HG03103 (cell line): ENCODE measurements around the gene ERCC6L2.

Source experiments
- ATAC-seq: cut with Tn5 transposase; IDR thresholded peaks from one replicate; pipeline ENCODE4 v1.9.1; 2021; ENCODE audit warnings: low read depth; ENCODE audit not compliant: unreplicated experiment

The ERCC6L2 gene

DNA sequence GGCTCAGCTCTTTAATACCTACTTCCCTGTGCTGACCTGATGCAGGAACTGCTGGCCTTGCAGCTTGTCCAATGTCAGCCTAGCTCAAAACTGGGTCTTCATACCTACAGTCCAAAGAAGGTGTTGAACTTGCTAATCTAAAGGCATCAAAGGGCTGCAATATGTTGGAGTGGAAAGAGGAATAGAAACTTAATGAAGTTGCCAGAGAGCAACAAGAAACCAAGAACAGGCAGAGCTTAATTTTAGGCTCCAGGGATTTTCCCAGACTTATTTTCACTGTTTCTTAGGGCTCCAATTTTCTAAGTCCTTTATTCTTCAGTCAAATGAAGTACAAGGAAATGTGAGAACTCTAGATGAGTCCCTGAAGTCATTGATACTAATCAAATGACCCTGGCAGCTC lies 17.6 kb upstream of the ERCC6L2 start:
- ATAC-seq, result no peak

DNA sequence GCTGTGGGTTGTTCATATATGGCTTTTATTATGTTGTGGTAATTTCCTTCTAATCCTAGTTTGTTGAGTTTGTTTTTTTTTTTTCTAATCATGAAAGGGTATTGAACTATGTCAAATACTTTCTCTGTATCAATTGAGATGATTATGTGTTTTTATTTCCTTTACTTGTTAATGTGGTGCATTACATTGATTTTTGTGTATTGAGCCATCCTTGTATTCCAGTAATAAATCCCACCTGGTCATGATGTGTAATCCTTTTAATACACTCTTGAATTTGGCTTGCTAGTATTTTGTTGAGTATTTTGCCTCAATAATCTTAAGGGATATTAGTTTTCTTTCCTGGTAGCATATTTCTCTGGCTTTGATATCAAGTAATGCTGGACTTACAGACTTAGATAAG lies 13.1 kb upstream of the ERCC6L2 start:
- ATAC-seq, result no peak

DNA sequence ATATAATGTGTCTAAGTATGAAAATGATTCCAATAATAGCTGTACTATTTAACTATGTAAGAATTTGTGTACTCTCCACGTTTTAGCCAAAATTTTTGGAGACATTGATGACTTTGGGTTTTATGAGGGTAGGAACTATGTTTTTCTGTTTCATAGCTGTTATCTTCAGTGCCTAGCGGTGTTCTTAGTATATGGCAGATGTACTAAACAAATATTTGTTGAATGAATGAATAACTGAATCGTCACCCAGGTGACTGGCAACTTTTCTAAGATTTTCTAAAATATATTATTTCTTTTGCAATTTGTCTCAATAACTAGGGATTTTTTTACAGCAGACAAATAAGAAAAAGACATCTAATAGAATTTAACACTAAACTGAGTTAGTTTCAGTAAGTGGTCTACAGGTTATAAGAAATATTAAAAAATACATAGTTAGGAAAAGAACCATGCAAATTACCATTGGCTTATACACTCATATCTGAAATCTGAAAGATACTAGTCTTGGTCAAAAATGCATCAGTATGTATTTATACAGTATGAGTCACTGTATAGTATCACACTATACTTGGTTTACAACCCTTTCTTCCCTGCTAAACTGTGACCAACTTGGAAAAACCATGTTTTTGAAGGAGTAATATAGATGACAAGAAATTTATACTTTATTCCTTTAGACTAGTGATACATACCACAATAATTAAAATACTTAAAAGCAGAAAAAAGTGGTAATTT lies 10.5 kb upstream of the ERCC6L2 start:
- no peak for ATAC-seq

DNA sequence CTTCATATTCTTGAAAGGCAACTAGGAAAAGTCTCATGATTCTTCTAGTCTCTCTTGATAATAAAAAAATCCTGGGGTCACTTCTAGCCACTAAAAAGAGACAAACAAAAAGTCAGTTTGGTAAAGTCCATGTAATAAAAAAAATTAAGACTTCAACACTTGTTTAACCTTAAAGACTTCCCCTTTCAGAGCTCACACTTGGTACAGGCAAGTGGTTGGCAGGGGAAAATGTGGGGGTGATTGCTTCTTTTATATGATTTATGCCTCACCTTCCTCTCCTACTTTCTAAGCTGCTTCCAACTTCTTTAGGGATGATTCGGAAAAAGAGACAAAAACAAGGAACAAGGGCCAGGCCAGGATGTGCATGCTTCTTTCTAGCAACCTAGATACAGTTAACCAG lies 5.1 kb upstream of the ERCC6L2 start:
- ATAC-seq, result no peak

DNA sequence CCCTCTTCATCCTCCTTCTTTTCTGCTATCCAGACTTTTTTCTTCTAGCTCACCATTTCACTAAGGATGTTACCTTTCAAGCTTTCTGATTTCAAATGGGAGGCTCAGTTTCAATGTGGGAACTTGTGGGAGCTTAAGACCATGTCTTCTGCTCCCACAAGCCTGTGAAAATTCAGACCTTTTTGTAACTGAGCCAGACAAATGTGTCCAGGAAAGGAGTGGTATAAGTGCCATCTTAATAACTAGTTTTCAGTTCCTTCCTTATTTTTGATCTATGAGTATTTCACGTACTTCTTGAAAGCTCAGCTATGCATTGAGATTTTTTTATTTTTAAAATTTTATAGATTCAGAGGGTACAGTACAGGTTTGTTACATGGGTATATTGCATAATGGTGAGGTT lies 4.6 kb upstream of the ERCC6L2 start:
- ATAC-seq, result no peak

DNA sequence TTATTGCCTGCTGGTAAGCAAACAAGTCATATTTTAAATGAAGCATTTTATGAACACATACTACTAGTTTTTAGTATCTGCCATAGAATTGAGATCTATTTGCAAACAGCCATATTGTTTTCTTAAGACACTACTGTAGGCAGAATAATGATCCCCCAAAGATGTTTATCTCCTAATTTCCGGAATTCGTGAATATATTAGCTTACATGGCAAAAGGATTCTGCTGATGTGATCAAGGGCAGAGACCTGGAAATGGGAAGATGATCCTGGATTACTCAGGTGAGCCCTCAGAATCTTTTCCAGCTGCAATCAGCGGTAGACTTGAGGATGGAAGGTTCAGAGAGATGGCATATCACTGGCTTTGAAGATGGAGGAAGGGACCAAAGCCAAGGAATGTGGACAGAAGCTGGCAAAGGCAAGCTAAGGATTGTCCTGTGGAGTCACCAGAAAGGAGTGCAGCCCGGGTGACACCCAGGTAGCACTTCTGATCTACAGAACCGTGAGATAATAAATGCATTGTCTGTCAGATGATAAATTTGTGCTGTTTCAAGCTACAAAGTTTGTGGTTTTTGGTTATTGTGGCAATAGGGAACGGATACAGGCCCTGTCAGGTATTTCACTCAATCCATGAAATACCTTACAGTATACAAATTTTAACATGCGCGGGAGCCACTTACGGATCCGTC lies 1.0 kb upstream of the ERCC6L2 start:
- no peak for ATAC-seq

DNA sequence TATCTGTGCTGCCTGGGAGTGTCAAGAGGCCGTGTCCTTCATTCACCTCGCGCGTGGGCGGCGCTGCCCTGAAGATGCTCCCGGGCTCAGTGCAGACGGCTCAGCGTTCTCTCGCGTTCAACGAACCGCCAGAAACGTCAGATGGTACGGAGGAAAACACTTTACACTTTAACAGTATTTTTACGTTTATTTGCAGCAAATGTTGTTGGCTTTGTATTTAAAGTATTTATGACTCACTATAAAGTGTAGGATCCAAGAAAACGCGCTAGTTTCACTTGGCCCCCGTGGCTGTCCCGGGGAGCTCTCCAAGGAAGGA lies 544 bp upstream of the ERCC6L2 start:
- peak; percentile 18 for ATAC-seq

DNA sequence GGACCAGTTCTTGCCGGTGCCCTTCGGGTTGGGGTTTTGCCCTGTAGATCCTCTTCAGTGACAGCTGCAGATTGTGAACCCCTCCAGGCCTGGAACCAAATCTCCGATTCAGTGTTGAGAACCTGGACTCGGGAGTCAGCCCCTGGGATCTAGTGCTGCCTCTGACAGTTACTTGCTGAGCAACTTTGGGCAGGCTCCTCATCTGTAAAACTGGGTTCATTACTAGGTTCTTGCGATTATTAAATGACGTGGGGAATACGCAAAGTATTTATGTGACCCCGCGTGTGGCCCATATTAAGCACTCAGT lies 600 bp downstream of the ERCC6L2 start:
- ATAC-seq, result no peak

DNA sequence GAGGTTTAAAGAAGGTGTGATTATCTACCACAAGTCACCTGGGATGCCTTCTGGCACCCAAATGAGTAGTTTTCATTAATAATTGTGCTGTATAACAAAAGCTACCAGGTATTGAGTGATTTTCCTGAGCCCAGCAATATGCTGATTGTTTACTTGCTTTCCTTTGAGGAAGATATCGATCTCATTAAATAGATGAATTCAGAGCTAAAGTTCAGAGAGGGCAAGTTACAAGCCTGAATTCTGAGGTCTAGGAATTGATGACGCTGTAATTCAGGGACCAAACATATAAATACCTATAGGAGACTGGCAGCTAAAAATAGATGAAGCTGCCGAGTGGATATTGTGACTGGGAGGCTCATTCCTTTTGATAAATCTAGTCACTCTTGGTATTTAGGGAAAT lies 1.1 kb downstream of the ERCC6L2 start:
- no peak for ATAC-seq

DNA sequence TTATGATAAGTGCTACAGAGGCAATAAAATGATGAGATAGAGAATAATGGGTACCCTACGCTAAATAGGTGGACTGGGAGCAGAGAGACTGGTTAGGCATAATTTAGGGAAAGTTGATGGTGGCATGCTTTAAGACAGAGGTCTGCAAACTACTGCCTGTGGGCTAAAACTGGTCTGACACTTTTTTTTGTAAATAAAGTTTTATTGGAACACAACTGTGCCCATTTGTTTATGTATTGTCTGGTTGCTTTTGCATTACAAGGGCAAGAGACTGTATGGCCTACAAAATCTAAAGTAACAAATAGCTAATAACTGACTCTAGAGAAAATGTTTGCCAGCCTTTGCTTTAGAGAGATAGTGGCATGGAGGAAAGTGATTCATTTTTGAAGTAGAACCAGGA lies 2.5 kb downstream of the ERCC6L2 start:
- ATAC-seq, result no peak

DNA sequence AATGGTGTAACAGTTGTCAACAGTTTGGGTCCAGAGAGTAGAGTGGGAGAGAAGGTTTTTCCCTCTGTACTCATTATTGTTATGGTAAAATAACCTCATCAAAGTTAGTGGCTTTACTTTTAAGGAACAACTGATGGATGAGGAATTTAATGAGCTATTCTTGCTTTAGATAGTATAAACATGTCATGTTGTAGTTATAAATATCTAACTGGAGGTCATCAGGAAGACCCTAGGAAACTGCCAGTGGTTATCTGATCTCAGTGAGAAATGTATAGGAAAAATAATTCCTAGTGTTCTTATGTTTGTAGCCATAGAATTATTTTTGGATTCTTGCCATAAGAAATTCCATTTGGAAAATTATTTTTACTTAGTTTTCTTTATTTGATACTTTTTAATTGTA lies 4.1 kb downstream of the ERCC6L2 start:
- no peak for ATAC-seq

DNA sequence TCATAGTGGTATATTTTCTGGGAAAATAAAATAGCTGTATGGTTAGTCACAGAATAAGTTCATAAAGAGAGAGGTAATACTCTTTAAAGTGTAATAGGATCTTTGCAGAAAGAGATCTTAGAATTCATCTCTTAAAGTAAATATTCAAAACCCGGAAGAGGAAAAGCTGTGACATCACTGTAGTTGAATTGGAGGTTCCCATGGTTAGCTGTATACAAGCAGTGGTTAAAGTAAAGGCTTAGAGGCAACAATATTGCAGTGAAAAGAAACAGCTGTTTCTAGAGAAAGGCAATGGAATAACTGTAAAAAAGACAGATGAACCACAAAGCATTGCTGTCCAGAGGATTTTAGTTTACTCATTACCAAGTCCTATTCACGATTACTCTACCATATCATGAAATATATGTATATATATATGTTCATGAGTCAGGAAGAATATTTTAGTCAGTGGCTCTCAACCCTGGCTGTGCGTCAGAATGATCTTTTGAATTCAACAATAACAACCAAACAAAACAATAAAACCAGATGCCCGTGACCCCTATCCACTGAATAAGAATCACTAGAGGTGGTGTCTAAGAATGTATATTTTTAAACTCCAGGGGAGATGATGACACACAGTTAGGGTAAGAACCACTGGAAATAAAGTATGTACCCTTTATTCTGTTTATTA lies 4.7 kb downstream of the ERCC6L2 start:
- ATAC-seq, result no peak

DNA sequence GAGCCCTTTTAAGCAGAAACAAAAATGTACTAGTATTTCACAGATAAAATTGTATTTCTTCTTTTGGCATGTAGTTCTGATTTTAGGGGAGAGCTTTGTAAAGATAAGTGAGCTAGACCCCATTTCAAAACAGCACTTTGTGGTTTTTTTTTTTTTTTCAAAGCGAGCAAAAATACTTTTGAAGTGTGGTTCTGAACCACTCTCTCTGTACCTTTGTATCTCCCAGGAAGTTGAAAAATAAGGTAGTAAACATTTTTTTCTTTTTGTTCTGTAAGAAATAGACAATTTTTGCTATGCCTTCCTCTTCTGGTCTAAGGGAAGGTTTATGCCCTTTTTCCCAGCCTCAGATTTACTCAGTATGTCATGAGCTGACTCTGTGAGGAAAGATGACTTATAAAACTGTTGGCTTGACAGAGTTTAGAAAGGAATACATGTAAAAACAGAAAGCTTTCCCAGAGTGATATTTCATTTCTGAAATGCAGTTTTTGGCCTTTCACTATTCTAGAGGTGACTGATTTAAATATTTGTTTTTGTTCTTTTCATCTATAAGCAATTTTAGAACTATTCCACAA lies 12.5 kb downstream of the ERCC6L2 start:
- no peak for ATAC-seq

DNA sequence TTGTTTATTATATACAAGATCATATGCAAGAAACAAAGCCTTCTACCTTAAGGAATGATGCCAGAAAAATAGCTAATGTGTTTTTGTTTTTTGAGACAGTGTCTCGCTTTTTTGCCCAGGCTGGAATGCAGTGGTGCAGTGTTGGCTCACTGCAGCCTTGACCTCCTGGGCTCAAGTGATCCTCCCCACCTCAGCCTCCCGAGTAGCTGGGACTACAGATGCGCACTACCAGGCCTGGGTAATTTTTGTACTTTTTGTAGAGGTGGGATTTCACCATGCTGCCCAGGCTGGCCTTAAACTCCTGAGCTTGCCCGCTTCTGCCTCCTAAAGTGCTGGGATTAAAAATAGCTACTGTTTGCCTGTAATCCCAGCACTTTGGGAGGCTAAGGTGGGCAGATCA lies 15.1 kb downstream of the ERCC6L2 start:
- no peak for ATAC-seq

DNA sequence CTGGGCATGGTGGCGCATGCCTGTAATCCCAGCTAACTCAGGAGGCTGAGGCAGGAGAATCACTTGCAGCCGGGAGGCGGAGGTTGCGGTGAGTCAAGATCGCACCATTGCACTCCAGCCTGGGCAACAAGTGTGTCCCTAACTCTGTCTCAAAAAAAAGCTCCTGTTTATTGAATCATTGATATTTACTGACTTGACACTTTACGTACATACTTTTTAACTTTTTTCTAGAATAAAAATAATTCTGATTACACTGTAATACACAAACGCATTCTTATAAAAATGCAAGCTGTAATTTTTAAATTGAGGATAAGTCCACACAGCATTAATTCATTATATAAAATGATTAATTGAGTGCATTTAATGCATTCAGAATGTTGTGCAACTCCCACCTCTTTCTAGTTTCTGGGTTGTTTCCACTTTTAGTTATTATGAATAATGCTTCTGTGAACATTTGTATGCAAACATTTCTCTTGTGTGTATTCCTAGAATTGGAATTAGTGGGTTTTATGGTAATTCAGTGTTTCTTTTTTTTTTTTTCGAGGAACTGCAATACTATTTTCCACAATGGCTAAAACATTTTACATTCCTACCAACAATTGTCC lies 15.7 kb downstream of the ERCC6L2 start:
- ATAC-seq, result no peak

DNA sequence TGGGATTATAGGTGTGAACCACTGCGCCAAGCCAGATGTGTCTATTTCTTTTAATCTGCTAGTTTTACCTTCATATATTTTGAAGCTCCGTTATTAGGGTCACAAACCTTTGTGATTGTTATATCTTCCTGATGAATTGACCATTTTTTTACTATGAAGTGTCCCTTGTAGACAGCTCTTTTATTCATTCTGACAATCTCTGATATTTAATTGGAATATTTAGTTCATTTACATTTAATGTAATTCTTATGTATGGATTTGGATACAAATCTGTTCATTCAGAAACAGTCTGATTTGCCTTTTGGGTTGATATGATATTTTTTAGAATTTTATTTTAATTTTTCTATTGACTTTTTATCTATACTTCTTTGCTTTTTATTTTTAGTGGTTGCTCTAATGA lies 17.2 kb downstream of the ERCC6L2 start:
- ATAC-seq, result no peak

DNA sequence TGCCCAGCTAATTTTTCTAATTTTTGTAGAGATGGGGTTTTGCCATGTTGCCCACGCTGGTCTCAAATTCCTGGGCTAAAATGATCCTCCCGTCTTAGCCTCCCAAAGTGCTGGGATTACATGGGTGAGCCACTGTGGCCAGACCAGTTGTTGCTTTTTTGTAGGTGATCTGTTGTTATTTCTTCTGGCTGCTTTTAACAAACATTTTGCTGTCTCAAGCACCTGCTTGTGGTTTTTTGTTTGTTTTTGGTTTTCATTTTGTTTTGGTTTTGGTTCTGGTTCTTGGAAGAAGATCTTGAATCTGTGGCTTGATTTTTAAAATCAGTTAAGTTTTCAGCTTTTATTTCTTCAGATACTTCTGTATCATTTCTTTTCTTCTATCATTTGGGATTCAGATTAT lies 21.1 kb downstream of the ERCC6L2 start:
- ATAC-seq, result no peak

DNA sequence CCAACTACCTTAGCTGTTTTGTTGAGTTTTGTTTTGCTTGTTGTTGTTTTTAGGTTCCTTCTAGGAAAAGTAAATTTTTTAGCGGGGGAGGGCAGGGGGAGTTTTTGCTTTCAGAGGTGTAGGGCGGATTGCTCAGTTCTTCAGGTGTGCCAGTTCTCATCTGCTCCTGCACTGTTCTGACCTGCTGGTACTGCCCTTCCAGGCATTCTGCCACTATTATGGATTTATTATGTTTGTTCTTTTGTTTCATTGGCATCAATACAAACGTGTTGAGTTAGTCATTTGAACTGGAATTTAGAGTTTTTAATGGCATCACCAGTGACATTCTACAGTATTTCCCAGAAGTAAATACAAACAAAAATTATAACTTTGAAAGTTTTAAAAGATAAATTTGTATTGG lies 26.0 kb downstream of the ERCC6L2 start:
- no peak for ATAC-seq

DNA sequence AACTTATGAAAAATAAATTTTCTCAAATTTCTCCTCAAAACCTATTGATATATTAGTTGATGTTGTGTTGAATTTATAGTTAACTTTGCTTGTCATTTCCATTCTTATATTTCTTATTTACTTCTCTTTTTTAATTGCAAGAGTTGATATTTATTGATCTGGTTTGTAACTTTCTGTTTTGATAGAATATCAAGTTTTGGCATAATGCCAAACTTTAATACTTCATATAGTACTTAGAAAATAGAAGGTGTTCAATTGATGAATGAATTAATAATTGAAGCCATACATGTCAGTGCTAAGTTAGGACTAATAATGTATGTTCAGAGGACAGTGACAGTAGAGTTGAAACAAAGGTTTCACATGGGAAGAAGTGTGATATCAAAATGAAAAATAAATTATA lies 27.9 kb downstream of the ERCC6L2 start:
- ATAC-seq, result no peak

DNA sequence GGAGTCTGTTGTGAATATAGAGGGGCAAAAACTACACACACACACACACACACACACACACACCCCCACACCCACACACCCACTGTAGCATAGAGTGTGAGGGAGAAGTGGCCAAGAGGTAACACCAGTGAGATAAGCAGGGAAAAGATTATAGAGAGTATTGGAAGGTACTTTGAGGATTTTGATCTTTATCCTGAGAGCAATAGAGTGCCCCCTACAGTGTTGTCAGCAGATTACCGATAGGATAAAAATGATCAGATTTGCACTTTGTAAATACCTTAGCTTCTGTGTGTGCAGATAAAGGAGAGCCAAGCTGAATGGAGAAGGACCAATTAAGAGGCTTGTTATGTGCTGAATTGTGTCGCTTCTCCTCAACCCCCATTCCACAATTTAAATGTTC lies 32.3 kb downstream of the ERCC6L2 start:
- ATAC-seq, result no peak

DNA sequence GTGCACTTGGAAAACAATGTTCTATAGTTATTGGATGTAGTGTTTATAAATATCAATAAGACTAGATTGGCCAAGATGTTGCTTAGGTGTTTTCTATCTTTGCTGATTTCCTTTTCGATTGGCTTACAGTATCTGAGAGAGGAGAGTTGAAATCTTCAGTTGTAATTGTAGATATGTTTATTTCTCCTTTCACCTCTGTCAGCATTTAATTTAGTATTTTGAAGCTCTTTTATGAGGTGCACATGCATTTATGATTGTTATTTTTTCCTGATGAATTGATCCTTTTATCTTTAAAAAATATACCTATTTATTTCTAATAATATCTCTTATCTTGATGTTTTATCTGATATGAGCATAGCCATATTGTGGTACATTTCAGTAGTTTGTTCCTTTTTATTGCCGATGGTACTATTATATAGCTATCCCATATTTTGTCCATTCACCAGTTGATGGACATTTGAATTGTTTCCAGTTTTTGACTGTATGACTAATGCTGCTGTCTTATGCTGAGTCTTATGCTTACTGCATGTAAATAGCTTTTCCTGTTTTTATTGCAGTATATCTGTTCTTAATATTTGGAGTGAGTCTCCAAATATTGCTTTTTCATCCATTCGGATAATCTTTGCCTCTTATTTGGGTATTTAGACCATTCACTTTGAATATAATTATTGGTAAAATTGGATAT lies 34.7 kb downstream of the ERCC6L2 start:
- no peak for ATAC-seq
